Ascending aorta (tissue), 2 donors: ENCODE data around the gene EGFR. TPM values are rescaled to one million over a fixed set of nuclear protein-coding genes. Genes with fewer than 3 reads are reported as not detected.
A peak's percentile ranks its signal among the peaks of the same experiment; 100 is the strongest.

Experiments
- DNase-seq, 2 donors: peaks; one replicate each; pipeline ENCODE4 v3.0.0-alpha.2; 2019; ENCODE audit warnings: low spot score in 2 of 2
- H3K27ac ChIP-seq, 2 donors: fragments of 200-600 bp; sonication (generic); one replicate each; pipeline ENCODE4 v1.5.1; 2016 to 2017; ENCODE audit warnings: mild to moderate bottlenecking in 1 of 2
- H3K27me3 ChIP-seq: fragments of 200-600 bp; sonication (generic); one replicate; pipeline ENCODE4 v1.5.1; 2017
- H3K36me3 ChIP-seq, 2 donors: fragments of 200-600 bp; sonication (generic); one replicate each; pipeline ENCODE4 v1.5.1; 2016
- H3K4me1 ChIP-seq, 2 donors: fragments of 200-600 bp; sonication (generic); one replicate each; pipeline ENCODE4 v1.5.1; 2016 to 2017; ENCODE audit warnings: mild to moderate bottlenecking in 1 of 2
- H3K4me3 ChIP-seq, 2 donors: fragments of 200-600 bp; sonication (generic); one replicate each; pipeline ENCODE4 v1.5.1; 2016 to 2017; ENCODE audit warnings: mild to moderate bottlenecking in 1 of 2
- H3K9me3 ChIP-seq, 2 donors: fragments of 200-600 bp; sonication (generic); one replicate each; pipeline ENCODE4 v1.5.1; 2016
- intact Hi-C: fragments of 100-400 bp; cut with DNase I; formaldehyde crosslinking; loops from one replicate; pipeline ENCODE4 v1.15.1; 2023
- total RNA-seq: library from RNA; depleted of rRNA; stranded (reverse); fragments of >200 nt; gene quantifications from one replicate; pipeline ENCODE4 v1.1.0, GENCODE V29; 2016
- TF ChIP-seq, protein P1 (sequence below), 3 experiments: fragments of 200-600 bp in 2 of 3; fragments of 450-650 bp in 1 of 3; sonication (generic) in 2 of 3; IDR thresholded peaks; one replicate each; pipeline ENCODE4 v1.5.1; 2016 to 2019; ENCODE audit warnings: antibody characterized with exemption in 3 of 3, mild to moderate bottlenecking in 1 of 3, moderate library complexity in 1 of 3

EGFR gene
- total RNA-seq, 1 donor from 2014 or later = 33.8 TPM

DNA sequence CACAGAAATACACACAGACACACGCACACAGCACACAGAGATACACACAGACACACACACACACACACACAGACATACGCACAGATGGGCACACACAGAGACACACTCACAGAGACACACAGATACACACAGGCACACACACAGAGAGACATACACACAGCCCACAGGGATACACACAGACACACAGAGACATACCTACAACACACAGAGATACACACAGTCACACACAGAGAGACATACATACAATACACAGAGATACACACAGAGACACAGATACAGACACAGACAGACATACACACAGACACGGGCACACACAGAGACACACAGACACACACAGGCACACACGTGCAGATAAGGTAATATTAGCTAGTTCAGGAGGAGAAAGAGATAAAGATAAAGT is 76.9 kb downstream of the EGFR start:
- Histone ChIP-seq H3K27ac (no peak overlapping the region), H3K9me3 (no peaks in the 10 kb centered on the region), H3K36me3 (no peaks in the 10 kb centered on the region), H3K4me3 (no peak overlapping the region), H3K27me3 (no peaks in the 10 kb centered on the region), H3K4me1 (peaks cover 4 to 26% of the 10 kb centered on the region in 2 donors)
- intact Hi-C loops = no loop called here
- no peak for DNase-seq
- TF ChIP-seq, protein P1, sequence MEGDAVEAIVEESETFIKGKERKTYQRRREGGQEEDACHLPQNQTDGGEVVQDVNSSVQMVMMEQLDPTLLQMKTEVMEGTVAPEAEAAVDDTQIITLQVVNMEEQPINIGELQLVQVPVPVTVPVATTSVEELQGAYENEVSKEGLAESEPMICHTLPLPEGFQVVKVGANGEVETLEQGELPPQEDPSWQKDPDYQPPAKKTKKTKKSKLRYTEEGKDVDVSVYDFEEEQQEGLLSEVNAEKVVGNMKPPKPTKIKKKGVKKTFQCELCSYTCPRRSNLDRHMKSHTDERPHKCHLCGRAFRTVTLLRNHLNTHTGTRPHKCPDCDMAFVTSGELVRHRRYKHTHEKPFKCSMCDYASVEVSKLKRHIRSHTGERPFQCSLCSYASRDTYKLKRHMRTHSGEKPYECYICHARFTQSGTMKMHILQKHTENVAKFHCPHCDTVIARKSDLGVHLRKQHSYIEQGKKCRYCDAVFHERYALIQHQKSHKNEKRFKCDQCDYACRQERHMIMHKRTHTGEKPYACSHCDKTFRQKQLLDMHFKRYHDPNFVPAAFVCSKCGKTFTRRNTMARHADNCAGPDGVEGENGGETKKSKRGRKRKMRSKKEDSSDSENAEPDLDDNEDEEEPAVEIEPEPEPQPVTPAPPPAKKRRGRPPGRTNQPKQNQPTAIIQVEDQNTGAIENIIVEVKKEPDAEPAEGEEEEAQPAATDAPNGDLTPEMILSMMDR (IDR thresholded peaks at IDR 0.05) = no peak

DNA sequence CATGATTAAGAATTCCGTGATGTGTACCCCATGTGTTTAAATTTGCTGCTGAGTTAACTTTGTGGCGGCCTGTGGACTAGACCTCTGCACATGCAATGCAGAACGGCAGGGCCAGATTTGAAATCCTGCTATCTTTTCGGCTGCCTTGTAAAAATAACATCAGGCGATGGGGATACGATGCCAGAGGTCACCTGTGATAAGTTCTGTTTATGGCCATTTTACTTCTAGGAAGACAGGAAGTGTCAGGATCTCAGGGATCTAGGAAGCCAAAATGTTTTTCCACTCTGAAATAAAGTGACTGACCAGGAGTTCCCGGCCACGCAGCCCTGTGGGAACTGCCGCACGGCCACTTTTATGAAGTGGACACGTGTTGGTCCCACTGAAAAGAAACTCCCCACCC is 77.5 kb downstream of the EGFR start:
- Histone ChIP-seq H3K27ac (no peak overlapping the region), H3K9me3 (no peaks in the 10 kb centered on the region), H3K4me1 (peaks cover 4 to 29% of the 10 kb centered on the region in 2 donors), H3K4me3 (no peak overlapping the region), H3K27me3 (no peaks in the 10 kb centered on the region), H3K36me3 (no peaks in the 10 kb centered on the region)
- no peak for DNase-seq
- intact Hi-C loops = no loop called here
- TF ChIP-seq, protein P1 (IDR thresholded peaks at IDR 0.05) = no peak

DNA sequence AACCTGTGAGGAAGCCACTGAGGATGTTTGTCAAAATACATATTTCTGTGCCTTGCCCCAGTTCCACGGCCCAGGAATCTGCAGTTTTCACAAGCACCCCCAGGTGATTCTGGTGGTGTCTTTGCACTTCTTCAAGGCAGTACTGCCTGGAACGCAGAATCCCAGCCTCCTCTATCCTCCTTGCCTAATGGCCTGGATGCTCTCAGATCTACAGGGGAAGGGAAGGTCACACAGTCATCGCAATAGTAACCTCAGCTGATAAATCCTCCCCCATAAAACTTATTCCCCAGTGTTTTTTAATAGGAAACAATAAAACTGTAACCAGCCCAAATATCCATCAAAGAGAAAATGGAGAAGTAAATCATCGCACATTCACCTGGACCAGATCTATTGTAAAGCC is 78.3 kb downstream of the EGFR start:
- H3K36me3 ChIP-seq = no peaks in the 10 kb centered on the region
- H3K27me3 ChIP-seq = no peaks in the 10 kb centered on the region
- TF ChIP-seq, protein P1 (IDR thresholded peaks at IDR 0.05) = no peak
- H3K4me1 ChIP-seq = peaks cover 4 to 31% of the 10 kb centered on the region in 2 donors
- intact Hi-C loops = no loop called here
- no peak overlapping the region for H3K27ac ChIP-seq
- no peaks in the 10 kb centered on the region for H3K9me3 ChIP-seq
- no peak for DNase-seq
- no peak overlapping the region for H3K4me3 ChIP-seq

DNA sequence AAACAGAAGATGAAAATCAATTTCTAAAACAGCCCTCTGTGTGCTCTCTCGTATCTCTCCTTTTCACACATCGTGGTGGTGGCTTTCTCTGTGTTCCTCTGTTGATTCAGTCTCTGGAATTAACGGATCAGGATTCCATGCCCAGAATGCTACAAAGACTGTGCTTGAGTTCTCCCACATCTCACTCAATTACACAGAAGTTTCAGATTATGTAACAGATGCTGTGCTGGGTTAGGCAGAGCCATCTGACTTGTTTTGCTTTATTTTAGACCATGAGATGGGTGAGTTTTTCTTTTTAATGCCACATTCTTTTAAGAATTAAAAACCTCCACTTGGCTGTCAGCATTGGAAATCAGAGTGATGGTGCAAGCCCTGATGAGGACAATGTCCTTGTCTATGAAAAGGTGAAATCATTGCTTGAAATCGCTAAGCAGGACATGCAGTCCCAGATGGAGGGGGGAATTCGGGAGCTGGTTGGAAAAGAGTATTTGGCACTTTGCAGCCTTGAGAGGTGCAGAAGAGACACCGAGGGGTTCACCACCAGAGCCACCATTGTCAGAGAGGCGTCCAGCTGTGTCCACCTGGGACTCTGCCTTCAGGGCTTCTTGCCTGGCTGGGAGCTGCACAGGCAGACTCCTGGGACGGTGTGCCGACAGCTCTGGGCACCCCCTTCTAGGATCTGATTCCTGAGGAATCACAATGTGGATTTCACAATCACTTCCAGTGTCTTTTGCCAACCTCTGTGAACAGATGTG is 80.4 kb downstream of the EGFR start:
- Histone ChIP-seq H3K27me3 (no peaks in the 10 kb centered on the region), H3K36me3 (no peaks in the 10 kb centered on the region), H3K4me3 (no peak overlapping the region), H3K27ac (peak overlapping the region; percentile 16 to 46), H3K9me3 (no peaks in the 10 kb centered on the region), H3K4me1 (peaks cover 4 to 22% of the 10 kb centered on the region in 2 donors)
- intact Hi-C loops = no loop called here
- DNase-seq = no peak
- TF ChIP-seq, protein P1 (IDR thresholded peaks at IDR 0.05) = no peak

DNA sequence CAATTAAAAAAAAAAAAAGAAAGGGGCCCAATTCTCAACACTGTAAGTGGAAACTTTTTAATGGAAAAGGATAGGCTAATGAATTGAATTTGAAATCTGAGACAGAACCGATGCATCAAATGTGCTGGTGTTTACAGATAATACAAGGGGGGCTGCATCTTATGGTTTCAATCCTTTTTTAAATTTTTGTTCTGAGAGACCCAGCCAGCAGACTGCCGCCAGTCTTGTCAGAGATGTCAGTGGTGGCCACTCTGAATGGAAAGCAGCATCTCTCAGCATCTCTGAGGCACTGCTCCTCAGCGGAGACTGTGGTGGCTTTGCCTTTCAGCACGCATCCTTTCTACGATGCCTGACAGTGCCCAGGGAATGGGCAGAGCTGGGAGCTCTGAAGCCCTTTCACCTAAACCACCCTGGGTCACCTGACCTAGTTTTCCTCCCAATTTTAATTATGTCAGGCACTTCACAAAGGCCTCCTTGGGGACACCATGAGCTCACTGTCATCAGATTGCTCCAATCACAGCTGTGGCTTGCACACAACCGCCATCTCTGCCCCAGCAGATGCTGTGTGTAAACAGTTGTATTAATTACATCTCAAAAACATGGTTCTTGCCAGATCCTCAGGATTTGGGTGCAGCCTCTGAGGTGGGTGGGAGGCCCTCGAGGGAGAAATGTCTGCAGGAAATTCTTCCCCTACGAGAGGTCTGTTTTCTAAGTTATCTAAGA is 81.2 kb downstream of the EGFR start:
- no peak for DNase-seq
- H3K4me1 ChIP-seq = peaks cover 4 to 27% of the 10 kb centered on the region in 2 donors
- no peaks in the 10 kb centered on the region for H3K36me3 ChIP-seq
- no peaks in the 10 kb centered on the region for H3K27me3 ChIP-seq
- H3K9me3 ChIP-seq = no peaks in the 10 kb centered on the region
- TF ChIP-seq, protein P1 (IDR thresholded peaks at IDR 0.05) = no peak
- H3K27ac ChIP-seq = peak overlapping the region; percentile 41 to 46
- H3K4me3 ChIP-seq = no peak overlapping the region
- intact Hi-C loops = loop anchor here (2.0 kb wide), 2 partner anchors 31 to 35 kb away; no protein-coding TSS in a partner anchor
